Gastrocnemius medialis (tissue), 4 donors: ENCODE measurements around the gene NODAL. TPM values are rescaled to one million over a fixed set of nuclear protein-coding genes. Genes with fewer than 3 reads are reported as not detected.
A peak's percentile ranks its signal among the peaks of the same experiment; 100 is the strongest.

Experiments used
- ATAC-seq, 2 donors: fragments of 150-250 bp; one replicate each; pipeline ENCODE4 v1.9.1; 2016
- DNase-seq, 2 donors: peaks; one replicate each; pipeline ENCODE4 v3.0.0-alpha.2; 2019
- H3K27ac ChIP-seq, 4 donors: fragments of 200-600 bp; sonication (generic); 1 replicate in 1 of 4; 2 replicates in 3 of 4; pipeline ENCODE4 v1.5.1; 2016 to 2018; ENCODE audit warnings: mild to moderate bottlenecking in 2 of 4, moderate library complexity in 1 of 4
- H3K27me3 ChIP-seq, 3 donors: fragments of 200-600 bp; sonication (generic) in 2 of 3; 1 replicate in 1 of 3; 2 replicates in 2 of 3; pipeline versions ENCODE4 v1.5.1 to v1.6.0; 2016 to 2019; ENCODE audit warnings: mild to moderate bottlenecking in 1 of 3, moderate library complexity in 1 of 3
- H3K36me3 ChIP-seq, 2 donors: fragments of 200-600 bp; sonication (generic) in 1 of 2; one replicate each; pipeline ENCODE4 v1.5.1; 2017 to 2018
- H3K4me1 ChIP-seq, 2 donors: fragments of 200-600 bp; sonication (generic) in 1 of 2; one replicate each; pipeline ENCODE4 v1.5.1; 2016 to 2017; ENCODE audit warnings: mild to moderate bottlenecking in 2 of 2
- H3K4me3 ChIP-seq, 4 donors: fragments of 200-600 bp; sonication (generic) in 3 of 4; 1 replicate in 1 of 4; 2 replicates in 3 of 4; pipeline ENCODE4 v1.5.1; 2016 to 2019; ENCODE audit warnings: mild to moderate bottlenecking in 2 of 4
- H3K9me3 ChIP-seq, 3 donors: fragments of 200-600 bp; sonication (generic) in 2 of 3; 1 replicate in 1 of 3; 2 replicates in 2 of 3; pipeline ENCODE4 v1.5.1; 2016 to 2019
- CTCF ChIP-seq, 5 experiments: fragments of 450-650 bp in 3 of 5; fragments of 200-600 bp in 2 of 5; sonication (generic) in 2 of 5; IDR thresholded peaks in 4 of 5; conservative IDR thresholded peaks in 1 of 5; 1 replicate in 4 of 5; 2 replicates in 1 of 5; pipeline ENCODE4 v1.5.1; 2016 to 2019; ENCODE audit warnings: antibody characterized with exemption in 5 of 5, mild to moderate bottlenecking in 3 of 5, moderate library complexity in 3 of 5
- POLR2A ChIP-seq, 2 donors: fragments of 450-650 bp; IDR thresholded peaks; one replicate each; pipeline ENCODE4 v1.6.1; 2017; ENCODE audit warnings: antibody characterized with exemption in 2 of 2, mild to moderate bottlenecking in 2 of 2, moderate library complexity in 2 of 2
- in situ Hi-C, 4 donors: fragments of 200-750 bp; cut with MboI; loops; one replicate each; pipeline versions ENCODE4 v1.15.0 to v1.8.0; 2017; ENCODE audit warnings: low sequenced_read_pairs in 4 of 4
- intact Hi-C: fragments of 100-400 bp; cut with DNase I; formaldehyde crosslinking; loops from one replicate; pipeline ENCODE4 v1.15.1; 2023; ENCODE audit warnings: low total_unique reads
- total RNA-seq, 4 donors: library from RNA; depleted of rRNA; stranded (reverse); fragments of >200 nt; gene quantifications; one replicate each; pipeline versions ENCODE4 v1.1.0 to v1.2.3, GENCODE V29; 2016

The NODAL gene
- total RNA-seq, 4 donors from 2014 or later: not detected

- intact Hi-C loops: no loop called here
- no peak for TF ChIP-seq POLR2A (IDR thresholded peaks at IDR 0.05)
- TF ChIP-seq CTCF (IDR thresholded peaks at IDR 0.05 in 4 of 5, conservative IDR thresholded peaks at IDR 0.05 in 1 of 5): no peak
- in situ Hi-C loops: no loop called here
- H3K4me1 ChIP-seq: peaks cover 42 to 49% of the 10 kb centered on the region in 2 donors
- no peak overlapping the region for H3K4me3 ChIP-seq
- H3K27ac ChIP-seq: peak overlapping the region in 1 of 4 donors; percentile 73
- H3K27me3 ChIP-seq: no peaks in the 10 kb centered on the region
- H3K9me3 ChIP-seq: no peaks in the 10 kb centered on the region
- no peaks in the 10 kb centered on the region for H3K36me3 ChIP-seq
- ATAC-seq (no peak), DNase-seq (no peak)
These were observed 34.2 kb upstream of the NODAL start for GRCh38 chr10:70475661-70476060.

GRCh38 chr10:70474780-70475179, 33.3 kb upstream of the NODAL start:
- H3K9me3 ChIP-seq: no peaks in the 10 kb centered on the region
- intact Hi-C loops: no loop called here
- peaks cover 33 to 41% of the 10 kb centered on the region in 2 donors for H3K4me1 ChIP-seq
- DNase-seq (peak in 1 of 2 donors; percentile 83), ATAC-seq (peak; percentile 37 to 79)
- H3K27me3 ChIP-seq: no peaks in the 10 kb centered on the region
- no peak overlapping the region for H3K4me3 ChIP-seq
- in situ Hi-C loops: loop anchor here in 1 of 4 donors (25.0 kb wide), 1 partner anchor 288 kb away; no protein-coding TSS in a partner anchor
- H3K36me3 ChIP-seq: no peaks in the 10 kb centered on the region
- TF ChIP-seq CTCF (IDR thresholded peaks at IDR 0.05 in 4 of 5, conservative IDR thresholded peaks at IDR 0.05 in 1 of 5) (no peak), POLR2A (IDR thresholded peaks at IDR 0.05) (no peak)
- peak overlapping the region in 1 of 4 donors; percentile 73 for H3K27ac ChIP-seq

- no peaks in the 10 kb centered on the region for H3K9me3 ChIP-seq
- H3K27me3 ChIP-seq: no peaks in the 10 kb centered on the region
- intact Hi-C loops: no loop called here
- no peak overlapping the region for H3K27ac ChIP-seq
- H3K4me3 ChIP-seq: no peak overlapping the region
- DNase-seq (no peak), ATAC-seq (no peak)
- H3K4me1 ChIP-seq: peaks cover 23 to 33% of the 10 kb centered on the region in 2 donors
- no peaks in the 10 kb centered on the region for H3K36me3 ChIP-seq
- in situ Hi-C loops: loop anchor here in 1 of 4 donors (25.0 kb wide), 1 partner anchor 289 kb away; no protein-coding TSS in a partner anchor
- TF ChIP-seq CTCF (IDR thresholded peaks at IDR 0.05 in 4 of 5, conservative IDR thresholded peaks at IDR 0.05 in 1 of 5): no peak
These were observed 31.4 kb upstream of the NODAL start for GRCh38 chr10:70472799-70473454.

GRCh38 chr10:70466951-70467350, 25.5 kb upstream of the NODAL start:
- intact Hi-C loops: no loop called here
- no peak for DNase-seq
- in situ Hi-C loops: loop anchor here in 1 of 4 donors (10.0 to 25.0 kb wide), 2 partner anchors 48 to 295 kb away; no protein-coding TSS in a partner anchor
- ATAC-seq: no peak
- H3K27me3 ChIP-seq: no peaks in the 10 kb centered on the region
- no peak overlapping the region for H3K4me3 ChIP-seq
- no peak overlapping the region for H3K27ac ChIP-seq
- H3K36me3 ChIP-seq: no peaks in the 10 kb centered on the region
- peaks cover 20 to 24% of the 10 kb centered on the region in 2 donors for H3K4me1 ChIP-seq
- TF ChIP-seq CTCF (IDR thresholded peaks at IDR 0.05 in 4 of 5, conservative IDR thresholded peaks at IDR 0.05 in 1 of 5) (no peak), POLR2A (IDR thresholded peaks at IDR 0.05) (no peak)
- no peaks in the 10 kb centered on the region for H3K9me3 ChIP-seq
